ENCODE results near the gene OR6C6. TPM values are rescaled to one million over a fixed set of nuclear protein-coding genes. Genes with fewer than 3 reads are reported as not detected.

The OR6C6 gene
- total and polyA plus RNA-seq, 2 donors (not counting 1 experiment from before 2014, with no cell fraction given), result not detected

- H3K9me3 Mint-ChIP-seq (ENCODE audit: insufficient read depth), result peaks cover 4% of the 10 kb centered on the region
- H3K27me3 Mint-ChIP-seq, result peaks cover 23% of the 10 kb centered on the region
- H3K27me3 ChIP-seq (replicated peaks in 1 of 4; ENCODE audit: control extremely low read depth in 1 of 4, control insufficient read depth in 3 of 4, insufficient read depth in 4 of 4, low read length in 3 of 4), result peaks cover 0 to 3% (median 0%) of the 10 kb centered on the region in 4 experiments
- no peak overlapping the region for H3K27ac Mint-ChIP-seq
- TF ChIP-seq EZH2 (IDR thresholded peaks at IDR 0.05; ENCODE audit: borderline replicate concordance, insufficient read depth, low read depth, low read length, poor library complexity, severe bottlenecking), result no peak
- TF ChIP-seq CTCF (IDR thresholded peaks at IDR 0.05), result no peak
- no peaks in the 10 kb centered on the region for H3K4me1 Mint-ChIP-seq
- H2AFZ ChIP-seq (ENCODE audit: insufficient read depth, low read depth, low read length, poor library complexity, severe bottlenecking), result no peak overlapping the region
- no peaks in the 10 kb centered on the region for H3K9me3 ChIP-seq (ENCODE audit: control extremely low read depth in 1 of 3, control insufficient read depth in 2 of 3, insufficient read depth in 1 of 3, low read length in 2 of 3)
- H3K9ac ChIP-seq (ENCODE audit: low read length), result no peak overlapping the region
- DNase-seq (no peak), ATAC-seq (ENCODE audit: low read depth) (no peak)
- H3K36me3 ChIP-seq (replicated peaks in 1 of 2; ENCODE audit: control extremely low read depth in 1 of 2, control insufficient read depth in 1 of 2, extremely low read depth in 1 of 2, insufficient read depth in 2 of 2, low read length in 1 of 2), result no peaks in the 10 kb centered on the region
- no peaks in the 10 kb centered on the region for H3K4me1 ChIP-seq (ENCODE audit: control insufficient read depth in 2 of 2, insufficient read depth in 2 of 2, low read length in 2 of 2)
- intact Hi-C loops (cut with micrococcal nuclease), result no loop called here
- no peaks in the 10 kb centered on the region for H4K20me1 ChIP-seq (ENCODE audit: control insufficient read depth, insufficient read depth, low read length, poor library complexity, severe bottlenecking)
- ChIA-PET CTCF (no interaction called here), POLR2A (no interaction called here)
- whole genome bisulfite sequencing (ENCODE audit: insufficient coverage), result no CpG with 5 or more reads among the region's 4 CpGs
- no peak overlapping the region for H3K4me3 Mint-ChIP-seq
- H3K27ac ChIP-seq (ENCODE audit: low read length in 2 of 2), result no peak overlapping the region
- no peaks in the 10 kb centered on the region for H3K79me2 ChIP-seq (ENCODE audit: control insufficient read depth, insufficient read depth, low read length)
- no peak overlapping the region for H3K4me2 ChIP-seq (replicated peaks; ENCODE audit: low read depth, low read length, poor library complexity, severe bottlenecking)
- H3K4me3 ChIP-seq (ENCODE audit: control extremely low read depth in 1 of 5, extremely low read depth in 1 of 5, insufficient read depth in 1 of 5, low read depth in 2 of 5, low read length in 4 of 5), result no peak overlapping the region
These were observed 23.8 kb upstream of the OR6C6 start for GRCh38 chr12:55320201-55320600.

DNA sequence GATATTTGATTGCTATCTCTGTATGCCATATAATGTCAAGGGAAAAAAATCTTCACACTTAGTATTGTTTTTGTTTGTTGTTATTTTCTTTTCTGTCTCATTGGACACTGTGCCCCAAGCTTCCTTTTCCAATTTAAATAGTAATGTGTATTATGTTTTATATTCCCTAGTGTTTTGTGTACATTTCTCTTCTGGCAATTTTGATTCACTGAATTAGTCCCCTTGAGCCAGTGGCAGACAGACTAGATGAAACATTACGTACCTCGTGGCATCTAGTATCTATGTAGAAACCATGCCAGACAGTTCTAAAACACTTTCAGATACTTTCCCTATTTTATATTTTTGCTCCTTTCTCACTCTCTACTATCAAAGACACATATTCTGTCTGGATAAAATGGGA lies 17.7 kb upstream of the OR6C6 start, which contains the start of gene OR6C1:
OR6C1 (plus strand) TSS at position 301 of the 400 bp plus-strand sequence. CDS start 6,257 bp downstream, outside the sequence.
- Histone ChIP-seq H3K36me3 (replicated peaks in 1 of 2; ENCODE audit: control extremely low read depth in 1 of 2, control insufficient read depth in 1 of 2, extremely low read depth in 1 of 2, insufficient read depth in 2 of 2, low read length in 1 of 2) (no peaks in the 10 kb centered on the region), H3K4me1 (ENCODE audit: control insufficient read depth in 2 of 2, insufficient read depth in 2 of 2, low read length in 2 of 2) (no peaks in the 10 kb centered on the region), H3K4me3 (ENCODE audit: control extremely low read depth in 1 of 5, extremely low read depth in 1 of 5, insufficient read depth in 1 of 5, low read depth in 2 of 5, low read length in 4 of 5) (no peak within 1 kb of the TSS), H4K20me1 (ENCODE audit: control insufficient read depth, insufficient read depth, low read length, poor library complexity, severe bottlenecking) (no peaks in the 10 kb centered on the region), H3K9ac (ENCODE audit: low read length) (no peak within 1 kb of the TSS), H3K9me3 (ENCODE audit: control extremely low read depth in 1 of 3, control insufficient read depth in 2 of 3, insufficient read depth in 1 of 3, low read length in 2 of 3) (no peaks in the 10 kb centered on the region), H3K79me2 (ENCODE audit: control insufficient read depth, insufficient read depth, low read length) (no peaks in the 10 kb centered on the region), H3K27me3 (replicated peaks in 1 of 4; ENCODE audit: control extremely low read depth in 1 of 4, control insufficient read depth in 3 of 4, insufficient read depth in 4 of 4, low read length in 3 of 4) (peaks cover 0 to 4% (median 0%) of the 10 kb centered on the region in 4 experiments), H3K4me2 (replicated peaks; ENCODE audit: low read depth, low read length, poor library complexity, severe bottlenecking) (no peak within 1 kb of the TSS), H2AFZ (ENCODE audit: insufficient read depth, low read depth, low read length, poor library complexity, severe bottlenecking) (no peak within 1 kb of the TSS), H3K27ac (ENCODE audit: low read length in 2 of 2) (no peak within 1 kb of the TSS)
- 100% methylated on average over 2 of the region's 2 CpGs for WGBS (ENCODE audit: insufficient coverage)
- DNase-seq (no peak), ATAC-seq (ENCODE audit: low read depth) (no peak)
- no peak within 1 kb of the TSS for H3K4me3 Mint-ChIP-seq
- no peaks in the 10 kb centered on the region for H3K4me1 Mint-ChIP-seq
- TF ChIP-seq EZH2 (IDR thresholded peaks at IDR 0.05; ENCODE audit: borderline replicate concordance, insufficient read depth, low read depth, low read length, poor library complexity, severe bottlenecking) (no peak), CTCF (IDR thresholded peaks at IDR 0.05) (no peak)
- ChIA-PET POLR2A (no interaction called here), CTCF (no interaction called here)
- intact Hi-C loops (cut with micrococcal nuclease), result no loop called here
- H3K27me3 Mint-ChIP-seq, result peaks cover 18% of the 10 kb centered on the region
- H3K27ac Mint-ChIP-seq, result no peak within 1 kb of the TSS
- H3K9me3 Mint-ChIP-seq (ENCODE audit: insufficient read depth), result no peaks in the 10 kb centered on the region

Data from B cell (primary cell).